GM23338 (cell line): ENCODE data around the gene PHYHIPL. TPM values are rescaled to one million over a fixed set of nuclear protein-coding genes. Genes with fewer than 3 reads are reported as not detected.
"Not testable (repeated sequence)": the region's sequence is repeated elsewhere in the genome, so short reads cannot be mapped to it uniquely, and the experiment has no call there.

Experiments used
- ATAC-seq: fragments of 200-7000 bp; cut with Tn5 transposase; 3 replicates; pipeline ENCODE4 v1.9.1; 2020
- DNase-seq: peaks from one replicate; pipeline ENCODE4 v3.0.0-alpha.2; 2015; ENCODE audit warnings: low spot score
- H2AFZ ChIP-seq: fragments of 200-600 bp; sonication (generic); 2 replicates; pipeline ENCODE4 v1.8.0; 2016; ENCODE audit warnings: antibody characterized with exemption, mild to moderate bottlenecking, moderate library complexity
- H3F3A ChIP-seq: fragments of 200-600 bp; sonication (generic); replicated peaks from 2 replicates; pipeline ENCODE4 v1.8.0; 2017; ENCODE audit warnings: antibody characterized with exemption, mixed run types, low read depth
- H3K27ac ChIP-seq: fragments of 200-600 bp; sonication (generic); 2 replicates; pipeline ENCODE4 v1.6.1; 2016; ENCODE audit warnings: low read depth
- H3K27me3 ChIP-seq: fragments of 200-600 bp; sonication (generic); 2 replicates; pipeline ENCODE4 v1.8.0; 2016; ENCODE audit warnings: mild to moderate bottlenecking, mixed run types, moderate library complexity; ENCODE audit not compliant: insufficient read depth
- H3K36me3 ChIP-seq: fragments of 200-600 bp; sonication (generic); 2 replicates; pipeline ENCODE4 v1.8.0; 2016; ENCODE audit warnings: mild to moderate bottlenecking; ENCODE audit not compliant: insufficient read depth
- H3K4me1 ChIP-seq: fragments of 200-600 bp; sonication (generic); 2 replicates; pipeline ENCODE4 v1.8.0; 2016; ENCODE audit warnings: mild to moderate bottlenecking, moderate library complexity; ENCODE audit not compliant: insufficient read depth
- H3K4me2 ChIP-seq: fragments of 200-600 bp; sonication (generic); 2 replicates; pipeline ENCODE4 v1.7.1; 2017; ENCODE audit warnings: mixed run types
- H3K4me3 ChIP-seq: fragments of 200-600 bp; sonication (generic); 2 replicates; pipeline ENCODE4 v1.6.1; 2016; ENCODE audit warnings: mixed run types
- H3K79me2 ChIP-seq: fragments of 200-600 bp; sonication (generic); replicated peaks from 2 replicates; pipeline ENCODE4 v1.8.0; 2017; ENCODE audit warnings: mild to moderate bottlenecking; ENCODE audit not compliant: insufficient read depth
- H3K9me2 ChIP-seq: fragments of 200-600 bp; sonication (generic); 2 replicates; pipeline ENCODE4 v1.8.0; 2017; ENCODE audit not compliant: insufficient read depth
- H4K20me1 ChIP-seq: fragments of 200-600 bp; sonication (generic); replicated peaks from 2 replicates; pipeline ENCODE4 v1.8.0; 2017; ENCODE audit warnings: mild to moderate bottlenecking; ENCODE audit not compliant: insufficient read depth
- H3K27ac Mint-ChIP-seq: 2 replicates; pipeline ENCODE4 v1.8.0; 2020; ENCODE audit warnings: inconsistent platforms, mild to moderate bottlenecking, moderate library complexity, mixed read lengths
- H3K27me3 Mint-ChIP-seq: 3 replicates; pipeline ENCODE4 v1.8.0; 2022; ENCODE audit warnings: low read depth, mild to moderate bottlenecking, moderate library complexity, mixed read lengths, inconsistent platforms; ENCODE audit not compliant: insufficient read depth, poor library complexity
- H3K36me3 Mint-ChIP-seq: 3 replicates; pipeline ENCODE4 v1.8.0; 2021; ENCODE audit warnings: low read depth, mild to moderate bottlenecking, inconsistent platforms, moderate library complexity, mixed read lengths
- H3K4me1 Mint-ChIP-seq: 3 replicates; pipeline ENCODE4 v1.8.0; 2020; ENCODE audit warnings: mild to moderate bottlenecking, inconsistent platforms, mixed read lengths
- H3K4me3 Mint-ChIP-seq: 3 replicates; pipeline ENCODE4 v1.8.0; 2021; ENCODE audit warnings: moderate library complexity, mild to moderate bottlenecking, inconsistent platforms, mixed read lengths
- H3K9me3 Mint-ChIP-seq: 3 replicates; pipeline ENCODE4 v1.8.0; 2020; ENCODE audit warnings: moderate library complexity, mild to moderate bottlenecking, inconsistent platforms, mixed read lengths
- CREB1 ChIP-seq: fragments of 250-450 bp; sonication (Bioruptor Pico); IDR thresholded peaks from 2 replicates; pipeline ENCODE4 v1.5.0; 2020; ENCODE audit warnings: low read depth, mild to moderate bottlenecking, moderate library complexity
- EZH2phosphoT487 ChIP-seq: fragments of 200-600 bp; sonication (generic); IDR thresholded peaks from one replicate; pipeline ENCODE4 v1.8.1; 2018; ENCODE audit warnings: antibody characterized with exemption; ENCODE audit not compliant: unreplicated experiment
- polyA plus RNA-seq: library from polyadenylated mRNA; unstranded; fragments of >200 nt; fragmentation: Nextera tagmentation; extraction: Ambion mirVana; gene quantifications from 2 replicates; pipeline ENCODE4 v1.2.1, GENCODE V29; 2016
- total RNA-seq: library from RNA; depleted of rRNA; stranded (reverse); fragments of >200 nt; shearing (Covaris generic); gene quantifications from 2 replicates; pipeline ENCODE4 v1.2.3, GENCODE V29; 2014
- TF ChIP-seq, protein P1 (sequence below): fragments of 250-450 bp; sonication (Bioruptor Pico); IDR thresholded peaks from 2 replicates; pipeline ENCODE4 v1.5.0; 2020; ENCODE audit warnings: mild to moderate bottlenecking, moderate library complexity
- TF ChIP-seq, protein P2 (sequence below), 2 experiments: fragments of 200-600 bp in 1 of 2; sonication (generic) in 1 of 2; conservative IDR thresholded peaks; 2 replicates each; pipeline versions ENCODE4 v1.5.1 to v1.6.1; 2016 to 2017; ENCODE audit warnings: antibody characterized with exemption in 2 of 2, low read depth in 2 of 2, mild to moderate bottlenecking in 2 of 2, moderate library complexity in 1 of 2

Gene PHYHIPL
- total and polyA plus RNA-seq, 2 experiments from 2014 or later = 0.24 to 0.27 TPM

DNA sequence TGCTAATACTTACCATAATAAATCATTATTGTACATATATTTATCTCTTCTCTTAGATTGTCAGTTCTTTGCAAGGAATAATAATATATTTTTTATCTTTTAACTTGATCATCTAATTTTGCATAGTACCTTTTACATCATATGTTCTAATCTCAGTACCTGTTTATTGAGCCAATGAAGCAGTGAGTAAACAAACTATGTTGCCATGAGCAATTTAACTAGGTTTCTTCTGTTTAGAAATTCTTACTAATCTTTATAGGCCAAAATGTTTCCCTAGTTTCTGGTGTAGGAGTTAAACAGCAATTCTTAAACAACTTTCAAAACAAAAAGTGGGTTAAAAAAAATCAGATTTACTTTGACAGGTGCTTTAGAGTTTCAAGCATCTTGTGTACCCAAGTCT lies 61.3 kb downstream of the PHYHIPL start (continued):
- TF ChIP-seq, protein P1, sequence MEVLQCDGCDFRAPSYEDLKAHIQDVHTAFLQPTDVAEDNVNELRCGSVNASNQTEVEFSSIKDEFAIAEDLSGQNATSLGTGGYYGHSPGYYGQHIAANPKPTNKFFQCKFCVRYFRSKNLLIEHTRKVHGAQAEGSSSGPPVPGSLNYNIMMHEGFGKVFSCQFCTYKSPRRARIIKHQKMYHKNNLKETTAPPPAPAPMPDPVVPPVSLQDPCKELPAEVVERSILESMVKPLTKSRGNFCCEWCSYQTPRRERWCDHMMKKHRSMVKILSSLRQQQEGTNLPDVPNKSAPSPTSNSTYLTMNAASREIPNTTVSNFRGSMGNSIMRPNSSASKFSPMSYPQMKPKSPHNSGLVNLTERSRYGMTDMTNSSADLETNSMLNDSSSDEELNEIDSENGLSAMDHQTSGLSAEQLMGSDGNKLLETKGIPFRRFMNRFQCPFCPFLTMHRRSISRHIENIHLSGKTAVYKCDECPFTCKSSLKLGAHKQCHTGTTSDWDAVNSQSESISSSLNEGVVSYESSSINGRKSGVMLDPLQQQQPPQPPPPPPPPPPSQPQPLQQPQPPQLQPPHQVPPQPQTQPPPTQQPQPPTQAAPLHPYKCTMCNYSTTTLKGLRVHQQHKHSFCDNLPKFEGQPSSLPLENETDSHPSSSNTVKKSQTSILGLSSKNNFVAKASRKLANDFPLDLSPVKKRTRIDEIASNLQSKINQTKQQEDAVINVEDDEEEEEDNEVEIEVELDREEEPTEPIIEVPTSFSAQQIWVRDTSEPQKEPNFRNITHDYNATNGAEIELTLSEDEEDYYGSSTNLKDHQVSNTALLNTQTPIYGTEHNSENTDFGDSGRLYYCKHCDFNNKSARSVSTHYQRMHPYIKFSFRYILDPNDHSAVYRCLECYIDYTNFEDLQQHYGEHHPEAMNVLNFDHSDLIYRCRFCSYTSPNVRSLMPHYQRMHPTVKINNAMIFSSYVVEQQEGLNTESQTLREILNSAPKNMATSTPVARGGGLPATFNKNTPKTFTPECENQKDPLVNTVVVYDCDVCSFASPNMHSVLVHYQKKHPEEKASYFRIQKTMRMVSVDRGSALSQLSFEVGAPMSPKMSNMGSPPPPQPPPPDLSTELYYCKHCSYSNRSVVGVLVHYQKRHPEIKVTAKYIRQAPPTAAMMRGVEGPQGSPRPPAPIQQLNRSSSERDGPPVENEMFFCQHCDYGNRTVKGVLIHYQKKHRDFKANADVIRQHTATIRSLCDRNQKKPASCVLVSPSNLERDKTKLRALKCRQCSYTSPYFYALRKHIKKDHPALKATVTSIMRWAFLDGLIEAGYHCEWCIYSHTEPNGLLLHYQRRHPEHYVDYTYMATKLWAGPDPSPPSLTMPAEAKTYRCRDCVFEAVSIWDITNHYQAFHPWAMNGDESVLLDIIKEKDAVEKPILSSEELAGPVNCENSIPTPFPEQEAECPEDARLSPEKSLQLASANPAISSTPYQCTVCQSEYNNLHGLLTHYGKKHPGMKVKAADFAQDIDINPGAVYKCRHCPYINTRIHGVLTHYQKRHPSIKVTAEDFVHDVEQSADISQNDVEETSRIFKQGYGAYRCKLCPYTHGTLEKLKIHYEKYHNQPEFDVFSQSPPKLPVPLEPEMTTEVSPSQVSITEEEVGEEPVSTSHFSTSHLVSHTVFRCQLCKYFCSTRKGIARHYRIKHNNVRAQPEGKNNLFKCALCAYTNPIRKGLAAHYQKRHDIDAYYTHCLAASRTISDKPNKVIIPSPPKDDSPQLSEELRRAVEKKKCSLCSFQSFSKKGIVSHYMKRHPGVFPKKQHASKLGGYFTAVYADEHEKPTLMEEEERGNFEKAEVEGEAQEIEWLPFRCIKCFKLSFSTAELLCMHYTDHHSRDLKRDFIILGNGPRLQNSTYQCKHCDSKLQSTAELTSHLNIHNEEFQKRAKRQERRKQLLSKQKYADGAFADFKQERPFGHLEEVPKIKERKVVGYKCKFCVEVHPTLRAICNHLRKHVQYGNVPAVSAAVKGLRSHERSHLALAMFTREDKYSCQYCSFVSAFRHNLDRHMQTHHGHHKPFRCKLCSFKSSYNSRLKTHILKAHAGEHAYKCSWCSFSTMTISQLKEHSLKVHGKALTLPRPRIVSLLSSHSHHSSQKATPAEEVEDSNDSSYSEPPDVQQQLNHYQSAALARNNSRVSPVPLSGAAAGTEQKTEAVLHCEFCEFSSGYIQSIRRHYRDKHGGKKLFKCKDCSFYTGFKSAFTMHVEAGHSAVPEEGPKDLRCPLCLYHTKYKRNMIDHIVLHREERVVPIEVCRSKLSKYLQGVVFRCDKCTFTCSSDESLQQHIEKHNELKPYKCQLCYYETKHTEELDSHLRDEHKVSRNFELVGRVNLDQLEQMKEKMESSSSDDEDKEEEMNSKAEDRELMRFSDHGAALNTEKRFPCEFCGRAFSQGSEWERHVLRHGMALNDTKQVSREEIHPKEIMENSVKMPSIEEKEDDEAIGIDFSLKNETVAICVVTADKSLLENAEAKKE (CRISPR knock-in tag) = no peak
- TF ChIP-seq CREB1 (CRISPR knock-in tag) = no peak

DNA sequence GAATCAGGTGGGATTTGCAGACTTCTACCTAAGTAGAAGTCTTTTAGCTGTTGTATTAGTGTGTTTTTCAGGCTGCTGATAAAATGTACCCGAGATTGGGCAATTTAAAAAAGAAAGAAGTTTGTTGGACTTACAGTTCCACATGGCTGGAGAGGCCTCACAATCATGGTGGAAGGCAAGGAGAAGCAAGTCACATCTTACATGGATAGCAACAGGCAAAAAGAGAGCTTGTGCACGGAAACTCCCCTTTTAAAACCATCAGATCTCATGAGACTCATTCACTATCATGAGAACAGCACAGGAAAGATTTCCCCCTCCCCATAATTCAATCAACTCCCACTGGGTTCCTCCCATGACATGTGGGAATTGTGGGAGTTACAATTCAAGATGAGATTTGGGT lies 62.7 kb downstream of the PHYHIPL start:
- H3K36me3 Mint-ChIP-seq, DNase-seq, H3K36me3 ChIP-seq, H3K79me2 ChIP-seq, H3K27me3 Mint-ChIP-seq, H3K27me3 ChIP-seq, H3K4me1 ChIP-seq, H3F3A ChIP-seq, H3K4me3 Mint-ChIP-seq, H2AFZ ChIP-seq, H3K4me2 ChIP-seq, H3K9me2 ChIP-seq, H3K9me3 Mint-ChIP-seq, H4K20me1 ChIP-seq, ATAC-seq, H3K4me3 ChIP-seq, H3K27ac ChIP-seq, H3K27ac Mint-ChIP-seq, H3K4me1 Mint-ChIP-seq: not testable (repeated sequence)

DNA sequence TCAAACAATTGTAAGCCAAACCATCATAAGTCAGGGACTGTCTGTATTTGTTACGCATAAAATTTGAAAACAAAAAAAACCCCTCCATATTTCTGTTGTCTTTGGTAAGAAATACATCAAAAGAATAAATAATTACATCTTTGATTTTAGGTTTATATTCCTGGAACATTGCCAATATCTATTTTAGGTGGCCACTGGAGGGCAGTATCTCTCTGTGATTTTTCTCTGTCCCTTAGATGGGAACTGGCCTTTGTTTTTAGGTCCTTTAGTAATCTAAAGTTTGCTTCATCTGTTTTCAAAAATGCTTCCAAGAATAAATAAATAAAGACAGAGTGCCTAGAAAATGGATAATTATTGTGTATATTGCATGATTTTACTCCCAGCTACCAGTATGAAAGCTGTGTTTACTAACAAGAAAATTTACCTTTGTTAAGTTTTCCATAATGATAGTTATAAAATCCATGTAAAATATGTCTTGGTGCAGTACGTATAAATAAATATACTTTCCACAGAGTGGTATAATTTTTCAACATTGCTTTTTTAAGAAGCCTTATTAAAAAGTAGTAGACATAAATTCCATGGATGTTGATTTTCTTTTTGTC lies 64.2 kb downstream of the PHYHIPL start:
- Histone ChIP-seq H3F3A (no peaks in the 10 kb centered on the region), H3K9me2 (no peaks in the 10 kb centered on the region), H3K4me3 (no peak overlapping the region), H3K27me3 (no peaks in the 10 kb centered on the region), H3K4me1 (no peaks in the 10 kb centered on the region), H3K36me3 (no peaks in the 10 kb centered on the region), H3K4me2 (no peak overlapping the region), H2AFZ (no peak overlapping the region), H3K79me2 (no peaks in the 10 kb centered on the region), H3K27ac (no peak overlapping the region), H4K20me1 (no peaks in the 10 kb centered on the region)
- ATAC-seq = no peak; the same call in 2 of the 3 replicates
- 0 out of 3 replicates have a peak, but pooled peaks cover 3% of the 10 kb centered on the region for H3K36me3 Mint-ChIP-seq
- DNase-seq = peak; percentile 66
- no peaks in the 10 kb centered on the region for H3K27me3 Mint-ChIP-seq
- TF ChIP-seq EZH2phosphoT487 = no peak
- TF ChIP-seq, protein P2, sequence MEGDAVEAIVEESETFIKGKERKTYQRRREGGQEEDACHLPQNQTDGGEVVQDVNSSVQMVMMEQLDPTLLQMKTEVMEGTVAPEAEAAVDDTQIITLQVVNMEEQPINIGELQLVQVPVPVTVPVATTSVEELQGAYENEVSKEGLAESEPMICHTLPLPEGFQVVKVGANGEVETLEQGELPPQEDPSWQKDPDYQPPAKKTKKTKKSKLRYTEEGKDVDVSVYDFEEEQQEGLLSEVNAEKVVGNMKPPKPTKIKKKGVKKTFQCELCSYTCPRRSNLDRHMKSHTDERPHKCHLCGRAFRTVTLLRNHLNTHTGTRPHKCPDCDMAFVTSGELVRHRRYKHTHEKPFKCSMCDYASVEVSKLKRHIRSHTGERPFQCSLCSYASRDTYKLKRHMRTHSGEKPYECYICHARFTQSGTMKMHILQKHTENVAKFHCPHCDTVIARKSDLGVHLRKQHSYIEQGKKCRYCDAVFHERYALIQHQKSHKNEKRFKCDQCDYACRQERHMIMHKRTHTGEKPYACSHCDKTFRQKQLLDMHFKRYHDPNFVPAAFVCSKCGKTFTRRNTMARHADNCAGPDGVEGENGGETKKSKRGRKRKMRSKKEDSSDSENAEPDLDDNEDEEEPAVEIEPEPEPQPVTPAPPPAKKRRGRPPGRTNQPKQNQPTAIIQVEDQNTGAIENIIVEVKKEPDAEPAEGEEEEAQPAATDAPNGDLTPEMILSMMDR (conservative IDR thresholded peaks at IDR 0.05; ENCODE audit: low read depth in 2 of 2) = peak; percentile 72 to 92
- peaks cover 4% of the 10 kb centered on the region; the same call in 1 of the 3 replicates for H3K9me3 Mint-ChIP-seq
- H3K4me3 Mint-ChIP-seq = no peak overlapping the region
- peaks cover 5% of the 10 kb centered on the region; the same call in 1 of the 3 replicates for H3K4me1 Mint-ChIP-seq
- no peak overlapping the region for H3K27ac Mint-ChIP-seq
